Cardiac muscle cell (in vitro differentiated cells and primary cell): Measurements from ENCODE around the gene TGFBRAP1. TPM values are rescaled to one million over a fixed set of nuclear protein-coding genes. Genes with fewer than 3 reads are reported as not detected.

ENCODE experiments used
- DNase-seq, 2 donors: peaks; one replicate each; pipeline versions ENCODE4 v3.0.0 to v3.0.0-alpha.2; 2010 to 2017; ENCODE audit warnings: low read depth in 1 of 2, low spot score in 1 of 2
- H3K27ac ChIP-seq: fragments of 200-600 bp; sonication (generic); 2 replicates; pipeline ENCODE4 v1.5.1; 2016
- H3K27me3 ChIP-seq: fragments of 200-600 bp; sonication (generic); 2 replicates; pipeline ENCODE4 v1.6.0; 2016; ENCODE audit warnings: control low read depth
- H3K36me3 ChIP-seq: fragments of 200-600 bp; sonication (generic); 2 replicates; pipeline ENCODE4 v1.5.1; 2016; ENCODE audit warnings: control low read depth
- H3K4me1 ChIP-seq: fragments of 200-600 bp; sonication (generic); 2 replicates; pipeline ENCODE4 v1.8.1; 2017; ENCODE audit warnings: low read depth, mild to moderate bottlenecking, mixed run types
- H3K4me3 ChIP-seq: fragments of 200-600 bp; sonication (generic); 2 replicates; pipeline ENCODE4 v1.5.1; 2016; ENCODE audit warnings: mild to moderate bottlenecking
- H3K9me3 ChIP-seq: fragments of 200-600 bp; sonication (generic); 2 replicates; pipeline ENCODE4 v1.5.1; 2017; ENCODE audit warnings: low read depth, mild to moderate bottlenecking, control low read depth
- polyA plus RNA-seq: library from polyadenylated mRNA; unstranded; fragments of >200 nt; fragmentation: Nextera tagmentation; extraction: Ambion mirVana; gene quantifications from 2 replicates; pipeline ENCODE4 v1.2.1, GENCODE V29; 2016
- total RNA-seq: library from RNA; depleted of rRNA; stranded (reverse); fragments of >200 nt; gene quantifications from 2 replicates; pipeline ENCODE4 v1.2.3, GENCODE V29; 2016
- TF ChIP-seq, protein P1 (sequence below): IDR thresholded peaks from 2 replicates; pipeline ENCODE4 v1.5.1; 2012; ENCODE audit warnings: low read depth, mild to moderate bottlenecking, low read length

TGFBRAP1 gene
- total and polyA plus RNA-seq, 2 experiments from 2014 or later: 11.5 to 18.9 TPM

- no peak for DNase-seq
- TF ChIP-seq, protein P1, sequence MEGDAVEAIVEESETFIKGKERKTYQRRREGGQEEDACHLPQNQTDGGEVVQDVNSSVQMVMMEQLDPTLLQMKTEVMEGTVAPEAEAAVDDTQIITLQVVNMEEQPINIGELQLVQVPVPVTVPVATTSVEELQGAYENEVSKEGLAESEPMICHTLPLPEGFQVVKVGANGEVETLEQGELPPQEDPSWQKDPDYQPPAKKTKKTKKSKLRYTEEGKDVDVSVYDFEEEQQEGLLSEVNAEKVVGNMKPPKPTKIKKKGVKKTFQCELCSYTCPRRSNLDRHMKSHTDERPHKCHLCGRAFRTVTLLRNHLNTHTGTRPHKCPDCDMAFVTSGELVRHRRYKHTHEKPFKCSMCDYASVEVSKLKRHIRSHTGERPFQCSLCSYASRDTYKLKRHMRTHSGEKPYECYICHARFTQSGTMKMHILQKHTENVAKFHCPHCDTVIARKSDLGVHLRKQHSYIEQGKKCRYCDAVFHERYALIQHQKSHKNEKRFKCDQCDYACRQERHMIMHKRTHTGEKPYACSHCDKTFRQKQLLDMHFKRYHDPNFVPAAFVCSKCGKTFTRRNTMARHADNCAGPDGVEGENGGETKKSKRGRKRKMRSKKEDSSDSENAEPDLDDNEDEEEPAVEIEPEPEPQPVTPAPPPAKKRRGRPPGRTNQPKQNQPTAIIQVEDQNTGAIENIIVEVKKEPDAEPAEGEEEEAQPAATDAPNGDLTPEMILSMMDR: no peak
- H3K4me3 ChIP-seq: no peak overlapping the region
- H3K9me3 ChIP-seq: no peaks in the 10 kb centered on the region
- no peaks in the 10 kb centered on the region for H3K27me3 ChIP-seq
- peaks cover 11% of the 10 kb centered on the region for H3K4me1 ChIP-seq
- H3K27ac ChIP-seq: no peak overlapping the region
- H3K36me3 ChIP-seq: peaks cover 11% of the 10 kb centered on the region
Measured at GRCh38 chr2:105335469-105335868, 5.9 kb upstream of the TGFBRAP1 start.

- no peak overlapping the region for H3K27ac ChIP-seq
- DNase-seq: no peak
Measured at GRCh38 chr2:105334211-105334610, 4.7 kb upstream of the TGFBRAP1 start.

DNA sequence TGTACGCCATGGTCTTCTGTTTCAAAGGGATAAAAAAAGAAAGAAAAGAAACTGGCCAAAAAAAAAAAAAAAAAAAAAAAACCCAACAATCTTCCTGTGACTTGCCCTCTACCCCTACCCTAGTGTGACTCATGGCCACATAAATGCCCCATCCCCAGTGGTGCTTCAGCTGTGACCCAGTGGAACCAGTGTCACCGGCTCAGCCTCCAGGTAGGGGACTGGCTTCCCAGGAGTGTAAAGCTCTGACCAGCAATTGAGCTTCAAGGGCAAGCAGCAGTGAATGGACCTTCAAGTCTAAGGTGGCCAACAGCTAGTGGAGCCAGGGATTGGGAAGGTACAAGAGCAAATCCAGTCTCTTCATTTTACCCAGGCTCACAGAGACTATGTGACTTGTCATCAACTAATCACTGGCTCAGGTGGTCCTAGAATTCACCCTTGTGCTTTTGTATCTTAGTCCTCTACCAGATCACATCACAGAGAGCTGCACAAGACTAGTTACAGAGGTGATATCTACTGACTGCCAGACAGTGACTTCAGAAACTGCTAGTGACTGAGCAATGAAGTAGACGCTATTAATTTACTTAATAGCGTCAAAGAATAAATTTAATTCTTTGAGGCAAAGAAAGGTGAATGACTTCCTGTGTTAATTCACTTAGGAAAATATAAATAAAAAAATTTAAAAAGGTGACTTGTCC, 1.3 kb upstream of the TGFBRAP1 start:
- no peak for DNase-seq
- H3K27me3 ChIP-seq: no peaks in the 10 kb centered on the region
- H3K9me3 ChIP-seq: no peaks in the 10 kb centered on the region
- H3K27ac ChIP-seq: no peak overlapping the region
- no peaks in the 10 kb centered on the region for H3K36me3 ChIP-seq
- no peak overlapping the region for H3K4me3 ChIP-seq
- TF ChIP-seq, protein P1: no peak
- no peaks in the 10 kb centered on the region for H3K4me1 ChIP-seq

More at GRCh38 chr2:105334211-105334610, 4.7 kb upstream of the TGFBRAP1 start:
- no peaks in the 10 kb centered on the region for H3K36me3 ChIP-seq
- no peak overlapping the region for H3K4me3 ChIP-seq
- TF ChIP-seq, protein P1: no peak
- H3K9me3 ChIP-seq: no peaks in the 10 kb centered on the region
- no peaks in the 10 kb centered on the region for H3K27me3 ChIP-seq
- H3K4me1 ChIP-seq: peaks cover 11% of the 10 kb centered on the region

- Histone ChIP-seq H3K27me3 (no peaks in the 10 kb centered on the region), H3K4me3 (peak overlapping the region; percentile 56), H3K9me3 (no peaks in the 10 kb centered on the region), H3K36me3 (no peaks in the 10 kb centered on the region), H3K27ac (peak overlapping the region; percentile 63), H3K4me1 (no peaks in the 10 kb centered on the region)
- TF ChIP-seq, protein P1: no peak
- no peak for DNase-seq
Measured at GRCh38 chr2:105329197-105329554, 359 bp downstream of the TGFBRAP1 start.

DNA sequence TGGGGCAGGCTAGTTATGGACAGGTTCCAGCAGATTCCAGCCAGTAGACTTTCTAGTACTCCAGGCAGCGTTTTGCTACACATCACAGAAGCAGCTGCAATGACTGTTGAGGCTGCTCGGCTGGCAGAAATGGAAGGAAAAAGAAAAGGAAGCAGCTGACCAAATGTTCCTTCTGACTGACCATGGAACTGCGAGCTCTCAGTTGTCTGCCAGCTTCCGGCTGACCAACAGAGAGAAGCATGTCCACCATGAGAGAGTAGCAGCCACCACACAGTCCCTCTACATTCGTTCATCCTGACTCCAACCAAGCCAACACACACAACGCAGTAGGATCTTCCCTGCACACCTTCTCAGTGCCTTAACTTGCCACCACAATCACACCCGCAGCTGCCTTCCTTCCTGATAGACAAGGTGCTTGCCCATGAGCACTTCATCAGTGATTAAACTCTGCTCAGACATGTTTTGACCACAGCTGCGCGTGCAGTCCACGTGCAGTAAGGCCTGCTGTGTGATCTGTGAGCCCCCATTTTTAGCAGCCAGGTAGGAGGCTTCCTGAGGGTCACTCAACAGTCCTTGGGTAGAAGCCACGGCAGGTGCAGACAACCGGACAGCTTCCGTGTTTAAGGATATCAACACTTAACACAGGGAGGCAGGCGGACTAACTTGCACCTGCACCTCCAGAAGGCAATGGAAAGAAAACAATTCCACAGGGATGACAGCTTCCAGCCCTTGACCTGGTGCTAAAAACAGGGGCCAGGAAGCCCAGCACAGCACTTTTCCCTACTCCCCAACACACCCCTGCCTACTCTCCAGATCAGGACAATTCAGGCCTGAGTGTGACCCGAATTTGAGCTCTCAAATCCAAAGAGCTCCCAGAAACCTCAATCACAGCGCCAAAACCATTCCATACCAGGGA, 996 bp downstream of the TGFBRAP1 start:
- H3K9me3 ChIP-seq: no peaks in the 10 kb centered on the region
- H3K4me1 ChIP-seq: no peaks in the 10 kb centered on the region
- H3K4me3 ChIP-seq: peak overlapping the region; percentile 56
- H3K27ac ChIP-seq: peak overlapping the region; percentile 63
- peak in 1 of 2 donors; percentile 56 for DNase-seq
- H3K27me3 ChIP-seq: no peaks in the 10 kb centered on the region
- TF ChIP-seq, protein P1: no peak
- H3K36me3 ChIP-seq: no peaks in the 10 kb centered on the region
